Measurements from ENCODE around the gene HMCN1.

The HMCN1 gene

DNA sequence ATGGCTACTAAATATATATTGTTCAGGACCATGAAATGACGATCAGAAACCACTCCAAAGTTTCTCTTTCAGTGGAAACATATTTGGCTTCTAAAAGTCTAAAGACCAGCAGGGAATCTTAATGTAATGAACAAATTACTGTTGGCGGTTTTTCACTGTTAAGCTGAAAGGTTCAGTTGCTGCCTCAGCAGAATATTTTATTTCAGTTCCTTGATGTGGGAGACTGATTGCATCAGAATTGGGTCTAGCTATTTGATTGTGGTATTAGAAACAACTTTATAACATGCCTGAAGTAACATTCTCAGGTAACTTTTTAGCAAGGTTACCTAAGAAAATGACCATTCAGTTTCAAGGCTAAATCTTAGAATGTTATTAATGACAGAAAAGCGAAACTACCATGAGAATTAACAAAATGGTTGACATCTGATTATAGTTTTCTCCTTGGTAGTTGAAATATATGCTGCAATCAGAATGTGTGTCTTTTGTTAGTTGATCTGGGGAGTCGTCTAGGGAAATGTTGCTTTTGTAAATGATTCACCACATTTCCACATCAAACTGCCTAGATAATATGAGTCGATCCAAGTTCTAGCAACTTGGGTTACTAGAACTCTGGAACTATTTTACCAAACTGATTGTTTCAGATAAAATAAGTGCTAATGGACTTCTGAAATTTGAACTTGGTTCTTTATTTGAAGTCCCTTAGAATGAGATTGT lies 200.4 kb downstream of the HMCN1 start:
- Histone ChIP-seq H3K9ac (ENCODE audit: low read length) (no peak overlapping the region), H3K9me2 (replicated peaks; ENCODE audit: insufficient read depth, low read length) (no peaks in the 10 kb centered on the region), H3K9me3 (replicated peaks; ENCODE audit: insufficient read depth, low read length) (no peaks in the 10 kb centered on the region), H3F3A (ENCODE audit: insufficient read depth, low read length) (no peaks in the 10 kb centered on the region), H3K4me3 (ENCODE audit: low read length) (peak overlapping the region; percentile 2; the same call in 1 of the 2 replicates), H3K27me3 (replicated peaks; ENCODE audit: insufficient read depth, low read length) (no peaks in the 10 kb centered on the region), H3K4me2 (ENCODE audit: low read depth, low read length) (peak overlapping the region; percentile 9), H3K36me3 (replicated peaks; ENCODE audit: insufficient read depth, low read length) (no peaks in the 10 kb centered on the region), H4K20me1 (ENCODE audit: insufficient read depth, low read length) (no peaks in the 10 kb centered on the region), H3K27ac (ENCODE audit: low read length) (peak overlapping the region; percentile 24; the same call in 1 of the 2 replicates), H3K79me2 (ENCODE audit: low read length) (no peaks in the 10 kb centered on the region), H3K4me1 (ENCODE audit: low read length) (no peaks in the 10 kb centered on the region), H2AFZ (ENCODE audit: low read length) (0 out of 2 replicates have a peak overlapping the region, but pooled peaks have one; percentile 2)
- TF ChIP-seq EZH2phosphoT487 (IDR thresholded peaks at IDR 0.05; ENCODE audit: low read length) (no peak), EZH2 (optimal IDR thresholded peaks at IDR 0.05; ENCODE audit: low read depth, low read length) (no peak)
- TF ChIP-seq, protein P1, sequence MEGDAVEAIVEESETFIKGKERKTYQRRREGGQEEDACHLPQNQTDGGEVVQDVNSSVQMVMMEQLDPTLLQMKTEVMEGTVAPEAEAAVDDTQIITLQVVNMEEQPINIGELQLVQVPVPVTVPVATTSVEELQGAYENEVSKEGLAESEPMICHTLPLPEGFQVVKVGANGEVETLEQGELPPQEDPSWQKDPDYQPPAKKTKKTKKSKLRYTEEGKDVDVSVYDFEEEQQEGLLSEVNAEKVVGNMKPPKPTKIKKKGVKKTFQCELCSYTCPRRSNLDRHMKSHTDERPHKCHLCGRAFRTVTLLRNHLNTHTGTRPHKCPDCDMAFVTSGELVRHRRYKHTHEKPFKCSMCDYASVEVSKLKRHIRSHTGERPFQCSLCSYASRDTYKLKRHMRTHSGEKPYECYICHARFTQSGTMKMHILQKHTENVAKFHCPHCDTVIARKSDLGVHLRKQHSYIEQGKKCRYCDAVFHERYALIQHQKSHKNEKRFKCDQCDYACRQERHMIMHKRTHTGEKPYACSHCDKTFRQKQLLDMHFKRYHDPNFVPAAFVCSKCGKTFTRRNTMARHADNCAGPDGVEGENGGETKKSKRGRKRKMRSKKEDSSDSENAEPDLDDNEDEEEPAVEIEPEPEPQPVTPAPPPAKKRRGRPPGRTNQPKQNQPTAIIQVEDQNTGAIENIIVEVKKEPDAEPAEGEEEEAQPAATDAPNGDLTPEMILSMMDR (IDR thresholded peaks at IDR 0.05; ENCODE audit: low read length), result no peak
- peak; percentile 57 for DNase-seq

DNA sequence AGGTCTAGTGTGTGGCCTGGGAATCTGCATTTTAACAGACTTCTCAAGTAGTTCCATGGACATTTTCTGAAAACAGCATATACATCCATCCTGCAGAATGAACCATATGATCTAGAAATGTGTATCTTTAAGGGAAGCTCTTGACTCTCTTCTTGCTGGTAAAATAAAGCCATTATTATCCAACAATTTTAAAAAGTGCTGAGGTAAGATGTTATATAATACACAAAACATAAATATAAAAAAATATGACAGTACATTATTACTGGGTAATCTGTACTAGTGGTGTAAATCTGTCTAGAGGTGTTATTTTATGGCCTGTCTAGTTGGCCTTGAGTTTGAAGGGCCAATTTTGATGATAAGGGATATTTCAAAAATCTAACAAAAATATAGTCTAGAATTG lies 201.2 kb downstream of the HMCN1 start:
- Histone ChIP-seq H4K20me1 (ENCODE audit: insufficient read depth, low read length) (no peaks in the 10 kb centered on the region), H3K9ac (ENCODE audit: low read length) (no peak overlapping the region), H3K27ac (ENCODE audit: low read length) (no peak overlapping the region), H3F3A (ENCODE audit: insufficient read depth, low read length) (no peaks in the 10 kb centered on the region), H3K9me2 (replicated peaks; ENCODE audit: insufficient read depth, low read length) (no peaks in the 10 kb centered on the region), H3K4me3 (ENCODE audit: low read length) (no peak overlapping the region), H3K79me2 (ENCODE audit: low read length) (no peaks in the 10 kb centered on the region), H3K27me3 (replicated peaks; ENCODE audit: insufficient read depth, low read length) (no peaks in the 10 kb centered on the region), H3K4me2 (ENCODE audit: low read depth, low read length) (no peak overlapping the region), H2AFZ (ENCODE audit: low read length) (no peak overlapping the region), H3K4me1 (ENCODE audit: low read length) (no peaks in the 10 kb centered on the region), H3K9me3 (replicated peaks; ENCODE audit: insufficient read depth, low read length) (no peaks in the 10 kb centered on the region), H3K36me3 (replicated peaks; ENCODE audit: insufficient read depth, low read length) (no peaks in the 10 kb centered on the region)
- DNase-seq, result no peak
- TF ChIP-seq EZH2 (optimal IDR thresholded peaks at IDR 0.05; ENCODE audit: low read depth, low read length), result no peak
- TF ChIP-seq, protein P1 (IDR thresholded peaks at IDR 0.05; ENCODE audit: low read length), result no peak
- TF ChIP-seq EZH2phosphoT487 (IDR thresholded peaks at IDR 0.05; ENCODE audit: low read length), result no peak

DNA sequence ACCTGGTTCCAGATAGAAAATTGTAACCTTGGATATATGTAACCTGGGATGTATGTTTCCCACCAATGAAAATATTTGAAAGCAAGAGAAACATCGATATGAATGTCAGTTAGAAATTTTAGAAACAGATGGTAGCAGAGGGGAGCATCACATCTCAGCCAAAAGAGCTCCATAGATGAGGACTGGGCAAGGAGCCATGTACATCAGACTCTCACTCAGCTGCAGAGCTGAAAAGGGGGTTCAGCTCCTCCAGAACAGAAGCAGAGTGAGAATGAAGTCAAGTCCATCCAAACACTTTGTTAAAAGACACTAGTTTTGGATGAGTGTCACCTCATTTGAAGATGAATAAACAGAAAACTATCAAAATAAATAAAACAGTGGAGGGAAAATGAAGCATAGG lies 202.4 kb downstream of the HMCN1 start:
- no peak overlapping the region for H2AFZ ChIP-seq (ENCODE audit: low read length)
- no peaks in the 10 kb centered on the region for H3K36me3 ChIP-seq (replicated peaks; ENCODE audit: insufficient read depth, low read length)
- no peak overlapping the region for H3K4me2 ChIP-seq (ENCODE audit: low read depth, low read length)
- H3K4me3 ChIP-seq (ENCODE audit: low read length), result no peak overlapping the region
- H3K27me3 ChIP-seq (replicated peaks; ENCODE audit: insufficient read depth, low read length), result no peaks in the 10 kb centered on the region
- H3K79me2 ChIP-seq (ENCODE audit: low read length), result no peaks in the 10 kb centered on the region
- H3K27ac ChIP-seq (ENCODE audit: low read length), result no peak overlapping the region
- H3K9me3 ChIP-seq (replicated peaks; ENCODE audit: insufficient read depth, low read length), result no peaks in the 10 kb centered on the region
- no peaks in the 10 kb centered on the region for H3F3A ChIP-seq (ENCODE audit: insufficient read depth, low read length)
- no peaks in the 10 kb centered on the region for H3K4me1 ChIP-seq (ENCODE audit: low read length)
- no peaks in the 10 kb centered on the region for H4K20me1 ChIP-seq (ENCODE audit: insufficient read depth, low read length)
- TF ChIP-seq EZH2phosphoT487 (IDR thresholded peaks at IDR 0.05; ENCODE audit: low read length) (no peak), EZH2 (optimal IDR thresholded peaks at IDR 0.05; ENCODE audit: low read depth, low read length) (no peak)
- TF ChIP-seq, protein P1 (IDR thresholded peaks at IDR 0.05; ENCODE audit: low read length), result no peak
- no peak for DNase-seq
- no peaks in the 10 kb centered on the region for H3K9me2 ChIP-seq (replicated peaks; ENCODE audit: insufficient read depth, low read length)
- H3K9ac ChIP-seq (ENCODE audit: low read length), result no peak overlapping the region
